ENCODE measurements around the gene SLC7A9.
"Not testable (repeated sequence)": the region's sequence is repeated elsewhere in the genome, so short reads cannot be mapped to it uniquely, and the experiment has no call there.

The SLC7A9 gene

GRCh38 chr19:32863301-32863700 is 6.3 kb downstream of the SLC7A9 start:
- DNase-seq = no peak

DNA sequence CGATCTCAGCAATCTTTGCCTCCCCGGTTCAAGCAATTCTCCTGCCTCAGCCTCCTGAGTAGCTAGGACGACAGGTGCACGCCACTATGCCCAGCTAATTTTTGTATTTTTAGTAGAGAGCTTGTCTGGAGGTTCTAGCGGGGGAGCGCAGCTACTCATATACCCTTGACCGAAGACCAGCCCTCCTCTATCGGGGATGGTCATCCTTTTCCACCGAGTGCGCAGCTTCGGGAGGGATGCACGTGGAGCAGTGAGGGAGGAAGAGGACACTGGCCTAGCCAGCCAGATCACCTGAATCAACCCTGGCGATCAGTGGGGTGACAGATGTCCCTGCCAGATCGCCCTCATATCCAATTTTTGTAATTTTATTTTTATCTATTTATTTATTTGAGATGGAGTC is 6.8 kb downstream of the SLC7A9 start:
- DNase-seq = no peak

- DNase-seq = no peak
Observed at GRCh38 chr19:32862173-32862572, 7.4 kb downstream of the SLC7A9 start.

DNA sequence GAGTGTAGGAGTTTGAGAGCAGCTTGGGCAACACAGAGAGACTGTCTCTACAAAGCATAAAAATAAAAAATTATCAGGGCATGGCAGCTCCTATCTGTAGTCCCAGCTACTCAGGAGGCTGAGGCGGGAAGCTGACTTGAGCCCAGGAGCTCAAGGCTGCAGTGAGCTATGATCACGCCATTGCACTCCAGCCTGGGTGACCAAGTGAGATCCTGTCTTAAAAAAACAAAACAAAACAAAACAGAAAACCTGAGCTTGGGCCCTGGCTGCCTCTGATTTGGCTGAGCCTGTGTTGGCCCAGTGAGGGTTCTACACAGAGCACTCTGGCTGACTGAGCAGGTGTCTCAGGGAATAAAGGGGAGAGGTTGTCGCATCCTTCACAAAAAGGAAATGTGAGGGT is 8.0 kb downstream of the SLC7A9 start:
- DNase-seq = no peak

DNA sequence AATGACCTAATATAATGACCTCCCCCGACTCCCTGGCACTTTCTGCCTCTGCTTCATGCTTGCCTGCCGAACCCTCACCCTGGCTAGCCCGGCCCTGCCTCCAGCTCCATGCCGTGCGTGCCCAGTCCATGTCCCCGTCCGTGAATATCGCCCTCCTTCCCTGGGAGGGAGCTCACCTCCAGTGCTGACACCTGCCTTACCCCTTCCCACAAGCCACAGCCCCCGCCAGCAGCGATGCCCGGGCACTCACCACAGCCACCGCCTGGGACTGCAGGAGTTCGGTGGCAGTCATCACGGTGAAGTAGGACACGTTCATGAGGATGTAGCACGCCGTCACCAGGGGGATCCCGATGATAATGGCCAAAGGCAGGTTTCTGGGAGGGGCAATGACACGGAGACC is 10.0 kb downstream of the SLC7A9 start:
- no peak for DNase-seq

- no peak for DNase-seq
Observed at GRCh38 chr19:32858559-32858958, 11.0 kb downstream of the SLC7A9 start.

- DNase-seq = no peak
Observed at GRCh38 chr19:32858155-32858554, 11.4 kb downstream of the SLC7A9 start.

GRCh38 chr19:32857584-32857983 is 12.0 kb downstream of the SLC7A9 start:
- no peak for DNase-seq

DNA sequence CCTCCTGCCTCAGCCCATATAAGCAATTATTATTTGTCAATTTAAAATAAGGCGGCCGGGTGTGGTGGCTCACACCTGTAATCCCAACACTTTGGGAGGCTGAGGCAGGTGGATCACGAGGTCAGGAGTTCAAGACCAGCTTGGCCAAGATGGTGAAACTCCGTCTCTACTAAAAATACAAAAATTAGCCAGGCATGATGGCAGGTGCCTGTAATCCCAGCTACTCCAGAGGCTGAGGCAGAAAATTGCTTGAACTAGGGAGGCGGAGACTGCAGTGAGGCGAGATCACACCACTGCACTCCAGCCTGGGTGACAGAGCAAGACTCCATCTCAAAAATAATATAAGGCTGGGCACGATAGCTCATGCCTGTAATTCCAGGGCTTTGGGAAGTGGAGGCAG is 12.7 kb downstream of the SLC7A9 start:
- not testable (repeated sequence) for DNase-seq

- DNase-seq = no peak
Observed at GRCh38 chr19:32852216-32852615, 17.4 kb downstream of the SLC7A9 start.

- not testable (repeated sequence) for DNase-seq
Observed at GRCh38 chr19:32848035-32848434, 21.5 kb downstream of the SLC7A9 start.

DNA sequence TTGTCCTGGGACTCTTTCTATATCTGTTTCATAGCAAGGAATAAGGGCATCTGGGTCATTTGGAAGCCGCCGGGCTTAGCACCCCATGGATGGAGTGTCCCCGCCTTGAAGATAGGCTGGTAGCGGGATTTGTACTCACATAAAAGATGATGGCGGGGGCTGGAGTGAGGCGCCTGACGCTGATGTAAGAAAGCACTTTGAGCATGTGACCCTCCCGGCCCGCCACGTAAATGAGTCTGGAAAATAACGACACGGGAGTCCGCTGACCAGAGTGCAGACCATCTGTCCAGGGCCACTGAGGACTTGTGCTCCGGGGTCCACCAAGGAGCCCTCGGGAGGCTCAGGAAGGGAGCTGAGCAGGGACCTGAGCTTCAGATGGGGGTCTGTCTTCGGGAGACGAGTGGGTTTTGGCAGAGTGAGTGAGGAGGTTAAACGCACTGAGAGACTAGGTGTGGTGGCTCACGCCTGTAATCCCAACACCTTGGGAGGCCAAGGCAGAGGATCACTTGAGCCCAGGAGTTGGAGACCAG is 25.8 kb downstream of the SLC7A9 start:
- no peak for DNase-seq

DNA sequence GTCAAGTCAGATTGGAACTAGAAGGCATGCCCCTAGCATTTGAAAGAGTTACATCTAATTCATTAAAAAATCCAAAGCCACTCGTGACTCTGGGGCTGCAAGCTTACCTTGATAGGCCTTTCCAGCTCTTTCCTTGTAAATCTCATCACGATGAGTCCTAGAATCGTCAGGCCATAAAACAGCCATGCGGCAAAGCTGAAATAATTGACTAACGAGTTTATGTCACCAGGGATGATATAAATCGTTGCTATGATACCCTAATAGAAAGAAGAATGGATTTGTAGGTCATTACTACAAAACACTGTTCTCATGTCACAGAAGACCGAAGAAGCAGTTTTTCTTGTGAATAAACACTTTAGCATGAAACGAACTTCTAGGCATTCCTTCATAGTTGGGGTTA is 27.5 kb downstream of the SLC7A9 start:
- DNase-seq = no peak

DNA sequence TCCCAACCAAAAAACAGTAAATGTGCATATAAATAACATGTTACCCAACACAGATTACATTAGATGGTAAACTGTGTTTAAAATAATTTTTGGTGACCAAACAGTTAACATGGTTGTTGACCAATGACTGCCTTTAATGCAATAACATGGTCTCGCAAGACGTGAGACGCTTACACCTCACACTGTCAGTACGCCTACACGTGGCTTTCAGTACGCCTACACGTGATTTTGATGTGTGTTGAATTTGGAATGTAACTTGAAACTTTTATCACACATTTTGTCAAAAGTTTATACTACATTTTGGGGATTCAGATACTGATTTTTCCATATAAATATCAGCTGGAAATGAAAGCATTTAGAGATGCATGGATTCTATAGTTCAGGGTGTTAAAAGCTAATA is 32.0 kb downstream of the SLC7A9 start:
- DNase-seq = no peak

DNA sequence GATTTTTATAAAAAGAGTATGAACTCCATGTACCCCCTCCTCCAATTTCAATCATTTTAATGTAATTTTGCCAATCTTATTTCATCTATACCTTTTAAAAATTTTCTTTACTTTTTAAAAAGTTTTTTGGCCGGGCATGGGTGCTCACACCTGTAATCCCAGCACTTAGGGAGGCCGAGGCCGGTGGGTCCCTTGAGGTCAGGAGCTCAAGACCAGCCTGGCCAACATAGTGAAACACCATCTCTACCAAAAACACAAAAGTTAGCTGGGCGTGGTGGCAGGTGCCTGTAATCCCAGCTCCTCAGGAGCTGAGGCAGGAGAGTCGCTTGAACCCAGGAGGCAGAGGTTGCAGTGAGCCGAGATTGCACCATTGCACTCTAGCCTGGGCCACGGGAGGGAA is 36.2 kb downstream of the SLC7A9 start:
- DNase-seq = not testable (repeated sequence)

DNA sequence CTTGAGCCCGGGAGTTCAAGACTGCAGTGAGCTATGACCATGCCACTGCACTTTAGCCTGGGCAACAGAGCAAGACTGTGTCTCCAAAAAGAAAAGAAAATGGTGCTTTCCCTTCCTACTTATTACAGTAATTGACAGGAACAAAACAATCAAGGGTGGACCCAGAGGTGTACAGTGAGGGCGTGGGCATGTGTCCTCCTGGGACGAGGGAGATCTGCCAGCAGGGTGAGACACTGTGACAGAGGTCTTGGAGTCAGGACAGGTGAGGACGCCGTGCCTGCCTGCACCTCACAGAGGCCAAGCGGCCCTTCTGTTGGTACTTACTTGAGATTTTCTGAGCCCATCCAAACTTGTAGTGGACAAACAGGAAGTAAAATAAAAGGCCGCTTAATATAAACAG is 36.7 kb downstream of the SLC7A9 start:
- not testable (repeated sequence) for DNase-seq

GRCh38 chr19:32832094-32832493 is 37.5 kb downstream of the SLC7A9 start:
- DNase-seq = not testable (repeated sequence)

DNA sequence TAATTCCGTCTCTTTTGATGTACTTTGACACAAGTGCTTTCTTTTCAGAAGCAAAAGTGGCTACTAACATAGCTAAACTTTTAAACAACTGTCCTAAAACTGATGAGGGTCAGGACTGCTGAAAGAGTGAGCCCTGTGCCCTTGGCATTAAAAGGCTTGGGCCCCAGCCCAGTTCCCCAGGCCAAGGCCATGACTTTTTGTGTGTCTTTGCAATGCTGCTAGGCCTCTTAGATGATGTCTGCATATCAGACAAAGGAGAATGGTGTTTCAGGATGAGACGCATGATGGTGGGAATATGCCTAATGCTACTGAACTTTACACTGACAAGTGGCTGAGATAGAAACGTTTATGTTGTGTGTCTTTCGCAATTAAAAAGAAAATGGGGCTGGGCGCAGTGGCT is 38.0 kb downstream of the SLC7A9 start:
- DNase-seq = no peak

DNA sequence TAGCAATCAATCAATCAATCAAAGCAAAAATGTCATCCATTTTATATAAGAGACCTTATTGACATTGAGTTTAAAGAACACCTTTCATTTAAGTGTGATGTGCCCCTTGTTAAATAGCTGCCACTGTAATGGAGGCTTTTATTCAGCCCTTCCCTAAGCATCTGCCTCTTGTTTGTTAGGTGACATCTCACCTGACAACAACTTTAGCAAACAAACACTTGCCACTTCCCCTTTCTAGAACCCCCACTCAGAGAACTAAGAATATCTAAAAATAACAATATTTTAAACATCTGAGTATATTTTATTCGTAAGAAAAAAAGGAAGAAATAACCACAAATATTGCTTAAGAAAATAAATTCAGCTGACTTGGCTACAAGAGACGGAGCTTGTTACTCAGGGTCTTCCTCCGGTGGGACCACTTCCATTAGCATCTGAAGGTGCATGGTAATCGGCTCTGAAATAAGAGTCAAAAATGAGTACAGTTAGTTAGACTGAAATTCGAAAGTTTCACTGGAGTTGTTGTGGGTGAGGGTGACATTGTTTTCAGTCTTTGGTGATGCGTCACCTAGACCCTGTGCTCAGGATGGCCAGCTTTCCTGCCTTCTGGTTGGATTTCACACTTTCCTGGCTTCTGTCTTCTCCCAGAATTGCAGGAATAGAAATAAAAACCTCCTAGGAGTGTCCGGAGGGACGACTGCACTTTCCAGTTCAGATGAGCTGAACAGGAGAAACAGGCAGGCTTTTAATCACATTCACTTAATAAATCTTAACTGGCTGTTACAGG is 39.1 kb downstream of the SLC7A9 start:
- no peak for DNase-seq

GRCh38 chr19:32829345-32829896 is 40.1 kb downstream of the SLC7A9 start:
- DNase-seq = no peak

DNA sequence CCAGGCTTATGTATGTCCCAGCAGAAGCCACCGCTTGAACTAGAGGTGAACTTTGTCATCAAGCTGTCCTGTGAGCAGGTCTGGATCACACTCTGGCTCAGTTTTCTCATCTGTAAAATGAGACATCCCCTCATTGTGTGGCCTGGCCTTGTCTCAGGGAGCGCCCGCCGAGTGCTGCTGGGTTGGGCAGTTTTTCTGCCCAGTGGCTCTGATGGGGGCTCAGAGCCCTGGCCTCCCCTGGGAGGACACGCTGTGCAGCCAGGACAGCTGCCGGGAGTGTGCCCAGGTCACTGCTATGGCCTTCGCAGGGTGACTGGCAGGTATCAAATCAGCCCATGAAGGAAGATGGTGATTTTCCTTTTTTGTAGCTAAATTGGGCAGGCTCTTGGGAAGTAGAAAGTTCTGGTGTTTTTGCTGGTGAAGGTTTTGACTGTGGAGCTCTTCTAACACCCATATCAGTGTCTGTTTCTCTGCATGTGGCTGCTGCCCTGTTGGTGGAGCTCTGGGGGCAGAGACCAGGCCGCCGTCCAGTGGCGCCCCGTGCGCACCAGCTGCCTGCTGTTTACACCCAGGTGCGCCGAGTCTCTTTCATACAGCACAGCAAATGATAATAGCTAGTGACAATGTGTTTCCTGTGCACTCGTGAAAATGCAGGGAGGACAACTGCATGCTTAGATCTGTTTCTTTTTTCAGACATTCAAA is 40.8 kb downstream of the SLC7A9 start:
- DNase-seq = peak; percentile 84

GRCh38 chr19:32828139-32828538 is 41.4 kb downstream of the SLC7A9 start:
- DNase-seq = no peak

- DNase-seq = peak; percentile 47
Observed at GRCh38 chr19:32824916-32825608, 44.5 kb downstream of the SLC7A9 start.

All from NCI-H146 (cell line).